OCI-LY7 (cell line): ENCODE measurements around the gene WDR37. TPM values are rescaled to one million over a fixed set of nuclear protein-coding genes. Genes with fewer than 3 reads are reported as not detected.
A peak's percentile ranks its signal among the peaks of the same experiment; 100 is the strongest.

ENCODE experiments used
- Bru-seq: library from RNA; stranded (reverse); fragments of 400-500 nt; gene quantifications from one replicate; lab custom pipeline; 2021; lab: Mats Ljungman, UMichigan
- BruChase-seq, 2 experiments: library from RNA; stranded (reverse); fragments of 400-500 nt; gene quantifications; one replicate each; lab custom pipeline; 2021; lab: Mats Ljungman, UMichigan
- BruUV-seq: library from RNA; stranded (reverse); fragments of 400-500 nt; replicated peaks from 2 replicates; lab custom pipeline; 2021; lab: Mats Ljungman, UMichigan
- CTCF ChIA-PET: fragments of 300-600 bp; sonication (Branson Sonifier 250); formaldehyde crosslinking; loops from one replicate; lab custom pipeline; 2022; ENCODE audit warnings: antibody characterized with exemption; ENCODE audit not compliant: unreplicated experiment; lab: Charles Lee
- POLR2A ChIA-PET: fragments of 300-600 bp; sonication (Branson Sonifier 250); formaldehyde crosslinking; loops from one replicate; lab custom pipeline; 2022; ENCODE audit warnings: antibody characterized with exemption; lab: Charles Lee
- DNase-seq: peaks from one replicate; pipeline ENCODE4 v3.0.0-alpha.2; 2015; ENCODE audit warnings: low spot score
- H2AFZ ChIP-seq: fragments of 200-600 bp; sonication (generic), shearing (Covaris generic); 2 replicates; pipeline ENCODE4 v1.6.1; 2014; ENCODE audit warnings: mild to moderate bottlenecking, antibody characterized with exemption, low read length, moderate library complexity
- H3K27ac ChIP-seq: fragments of 200-600 bp; sonication (generic); 2 replicates; pipeline ENCODE4 v1.5.1; 2014; ENCODE audit warnings: mixed run types, low read depth, mild to moderate bottlenecking, moderate library complexity, low read length, inconsistent platforms; ENCODE audit not compliant: poor library complexity, severe bottlenecking
- H3K36me3 ChIP-seq: fragments of 200-600 bp; sonication (generic); 2 replicates; pipeline ENCODE4 v1.6.1; 2014; ENCODE audit warnings: mild to moderate bottlenecking, antibody characterized with exemption, low read length, moderate library complexity, mixed read lengths; ENCODE audit not compliant: insufficient read depth
- H3K4me1 ChIP-seq: fragments of 200-600 bp; sonication (generic); 2 replicates; pipeline ENCODE4 v1.5.1; 2014; ENCODE audit warnings: mild to moderate bottlenecking, low read length; ENCODE audit not compliant: insufficient read depth, poor library complexity, severe bottlenecking
- H3K4me2 ChIP-seq: fragments of 200-600 bp; sonication (generic); 2 replicates; pipeline ENCODE4 v1.6.1; 2014; ENCODE audit warnings: mild to moderate bottlenecking, low read length
- H3K4me3 ChIP-seq: fragments of 200-600 bp; sonication (generic); 2 replicates; pipeline ENCODE4 v1.5.1; 2014; ENCODE audit warnings: mild to moderate bottlenecking, low read depth, low read length; ENCODE audit not compliant: poor library complexity, severe bottlenecking
- H3K79me2 ChIP-seq: fragments of 200-600 bp; sonication (generic); 2 replicates; pipeline ENCODE4 v1.6.1; 2016; ENCODE audit warnings: low read depth, mild to moderate bottlenecking, low read length, moderate library complexity, mixed read lengths; ENCODE audit not compliant: insufficient read depth
- H3K9me2 ChIP-seq: fragments of 200-600 bp; sonication (generic); 2 replicates; pipeline ENCODE4 v1.6.1; 2016; ENCODE audit warnings: mild to moderate bottlenecking, low read length, mixed read lengths; ENCODE audit not compliant: insufficient read depth
- H3K9me3 ChIP-seq: fragments of 200-600 bp; sonication (generic); 2 replicates; pipeline ENCODE4 v1.6.1; 2014; ENCODE audit warnings: mild to moderate bottlenecking, mixed run types, low read length, mixed read lengths
- H4K20me1 ChIP-seq: fragments of 200-600 bp; sonication (generic); 2 replicates; pipeline ENCODE4 v1.6.1; 2014; ENCODE audit warnings: mild to moderate bottlenecking, antibody characterized with exemption, low read length, moderate library complexity, mixed read lengths; ENCODE audit not compliant: insufficient read depth
- CTCF ChIP-seq: fragments of 200-600 bp; sonication (generic); conservative IDR thresholded peaks from 2 replicates; pipeline ENCODE4 v1.5.1; 2014; ENCODE audit warnings: mild to moderate bottlenecking, antibody characterized with exemption, low read length, moderate library complexity, mixed read lengths
- EZH2phosphoT487 ChIP-seq: fragments of 200-600 bp; sonication (generic); IDR thresholded peaks from 2 replicates; pipeline ENCODE4 v1.6.1; 2018; ENCODE audit warnings: low read depth, borderline replicate concordance, mild to moderate bottlenecking, mixed run types, antibody characterized with exemption, low read length, moderate library complexity, mixed read lengths
- intact Hi-C: fragments of 100-400 bp; cut with micrococcal nuclease; formaldehyde crosslinking; loops from one replicate; pipeline ENCODE4 v1.10.0; 2022; ENCODE audit not compliant: unreplicated experiment
- long read RNA-seq: library from polyadenylated mRNA; stranded (forward); transcript quantifications from one replicate; pipeline ENCODE4 v2.0.0, GENCODE V29; 2022
- total RNA-seq, 2 experiments: library from RNA; depleted of rRNA in 1 of 2; stranded (reverse); fragments of >200 nt in 1 of 2; shearing (Covaris generic) in 1 of 2; gene quantifications; 2 replicates each; pipeline ENCODE4 v1.2.3, GENCODE V29; 2014 to 2022

WDR37 gene
- total RNA-seq (2014; rRNA removed; shearing (Covaris generic)) (8.5 and 9.7 TPM in 2 replicates), total RNA-seq (2022) (18.9 and 19.9 TPM in 2 replicates), Bru-seq, nascent RNA (percentile 74 among the genes with signal in this experiment), BruChase-seq, experiment 1, labeled RNA remaining after a 6-hour chase (percentile 80 among the genes with signal in this experiment), BruChase-seq, experiment 2, labeled RNA remaining after a 2-hour chase (percentile 75 among the genes with signal in this experiment)
- long read RNA-seq, partial matches to known transcripts: 5 of 27 reads
- long read RNA-seq, other reads (novel, unspliced or antisense): 22 of 27 reads

- peaks cover 49% of the 10 kb centered on the region for H3K36me3 ChIP-seq
- H2AFZ ChIP-seq: peak within 1 kb of the TSS; percentile 57; the same call in 1 of the 2 replicates
- H3K4me2 ChIP-seq: peak within 1 kb of the TSS; percentile 95
- BruUV-seq: no TSS peak
- peak within 1 kb of the TSS; percentile 80 for H3K4me3 ChIP-seq
- DNase-seq: peak; percentile 87
- no peaks in the 10 kb centered on the region for H3K9me2 ChIP-seq
- ChIA-PET CTCF (no interaction called here), POLR2A (interaction anchor here (0.8 to 1.6 kb wide), 4 partner anchors 8 to 19 kb away, joined by 3 to 5 read pairs (median 4); no protein-coding TSS in a partner anchor)
- intact Hi-C loops: loop anchor here (1.0 kb wide), 1 partner anchor 7 kb away; the partner anchor contains the start of gene IDI1
- peaks cover 31% of the 10 kb centered on the region for H4K20me1 ChIP-seq
- H3K27ac ChIP-seq: peak within 1 kb of the TSS; percentile 89
- TF ChIP-seq EZH2phosphoT487: no peak
- TF ChIP-seq CTCF: no peak
- H3K9me3 ChIP-seq: no peaks in the 10 kb centered on the region
- peaks cover 93% of the 10 kb centered on the region for H3K79me2 ChIP-seq
- peaks cover 48% of the 10 kb centered on the region for H3K4me1 ChIP-seq
Measured at GRCh38 chr10:1056326-1057105, at the start of gene WDR37. Gene WDR37 (plus strand): TSS chr10:1056385. CDS start chr10:1072156, 15,771 bp downstream.

- ChIA-PET CTCF (no interaction called here), POLR2A (no interaction called here)
- Histone ChIP-seq H4K20me1 (peaks cover 19% of the 10 kb centered on the region), H3K36me3 (peaks cover 99% of the 10 kb centered on the region), H3K4me1 (no peaks in the 10 kb centered on the region), H3K79me2 (peaks cover 21% of the 10 kb centered on the region), H3K4me3 (no peak overlapping the region), H3K4me2 (no peak overlapping the region), H3K27ac (no peak overlapping the region), H3K9me2 (no peaks in the 10 kb centered on the region), H2AFZ (no peak overlapping the region), H3K9me3 (no peaks in the 10 kb centered on the region)
- no peak for TF ChIP-seq EZH2phosphoT487
- TF ChIP-seq CTCF: no peak
- no TSS peak for BruUV-seq
- intact Hi-C loops: no loop called here
- DNase-seq: no peak
Measured at GRCh38 chr10:1006573-1006972, 49.6 kb upstream of the WDR37 start.
